AG04449 (cell line): ENCODE data around the gene CRB2.

Experiments used
- CTCF ChIA-PET: fragments of 350-600 bp; formaldehyde crosslinking; extraction: SDS; loops from one replicate; lab custom pipeline; 2021; ENCODE audit warnings: antibody characterized with exemption; lab: Yijun Ruan, JAX
- POLR2A ChIA-PET: fragments of 400-600, 350-600 bp; formaldehyde crosslinking; extraction: SDS; loops from one replicate; lab custom pipeline; 2020; ENCODE audit warnings: antibody characterized with exemption, inconsistent platforms; lab: Yijun Ruan, JAX
- DNase-seq: peaks from one replicate; pipeline ENCODE4 v3.0.0-alpha.2; 2010; ENCODE audit warnings: low read depth, low spot score
- H3K4me3 ChIP-seq: 2 replicates; pipeline ENCODE4 v1.5.1; 2011; ENCODE audit warnings: low read depth, mild to moderate bottlenecking, control low read depth, low read length
- TF ChIP-seq, protein P1 (sequence below): IDR thresholded peaks from one replicate; pipeline ENCODE4 v1.5.1; 2011; ENCODE audit warnings: mild to moderate bottlenecking, moderate library complexity, low read length, control low read depth, inconsistent platforms; ENCODE audit not compliant: insufficient read depth; ENCODE audit errors: missing control alignments

The CRB2 gene

DNA sequence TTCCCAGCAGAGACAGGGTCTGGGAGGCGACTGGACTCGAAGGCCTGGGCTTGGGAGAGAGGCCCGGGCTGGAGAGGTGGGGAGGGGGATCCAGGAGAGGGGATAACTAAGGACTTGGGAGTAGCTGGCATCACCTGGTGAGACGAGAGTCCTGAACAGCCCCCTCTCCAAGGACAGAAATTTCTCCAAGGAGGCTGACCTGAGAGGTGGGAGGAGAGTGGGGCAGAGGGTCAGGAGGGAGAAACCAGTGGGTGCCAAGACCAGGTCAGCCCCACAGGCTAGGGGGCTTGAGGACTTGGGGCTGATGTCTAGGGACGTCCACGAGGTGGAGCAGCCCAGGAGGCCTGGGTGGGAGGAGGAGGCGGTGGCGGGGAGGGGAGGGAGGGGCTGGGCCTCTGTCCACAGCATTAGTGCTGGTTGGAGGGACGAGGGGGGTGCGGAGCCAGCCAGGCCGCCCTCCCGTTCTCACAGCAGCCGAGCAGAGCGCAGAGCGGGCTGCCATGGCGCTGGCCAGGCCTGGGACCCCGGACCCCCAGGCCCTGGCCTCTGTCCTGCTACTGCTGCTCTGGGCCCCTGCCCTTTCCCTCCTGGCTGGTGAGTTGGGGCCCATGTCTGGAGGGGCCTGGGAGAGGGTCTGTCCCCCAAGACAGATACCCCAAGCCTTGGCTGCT, at the start of gene CRB2:
CRB2 (plus strand) TSS at position 437 of the 671 bp plus-strand sequence; CDS start at position 501, 64 bp downstream.
- ChIA-PET CTCF (interaction anchor here (0.7 to 10.5 kb wide), 12 partner anchors 7 to 277 kb away, joined by 3 to 288 read pairs (median 14); no protein-coding TSS in a partner anchor), POLR2A (no interaction called here)
- no peak within 1 kb of the TSS for H3K4me3 ChIP-seq
- DNase-seq: no peak
- TF ChIP-seq, protein P1, sequence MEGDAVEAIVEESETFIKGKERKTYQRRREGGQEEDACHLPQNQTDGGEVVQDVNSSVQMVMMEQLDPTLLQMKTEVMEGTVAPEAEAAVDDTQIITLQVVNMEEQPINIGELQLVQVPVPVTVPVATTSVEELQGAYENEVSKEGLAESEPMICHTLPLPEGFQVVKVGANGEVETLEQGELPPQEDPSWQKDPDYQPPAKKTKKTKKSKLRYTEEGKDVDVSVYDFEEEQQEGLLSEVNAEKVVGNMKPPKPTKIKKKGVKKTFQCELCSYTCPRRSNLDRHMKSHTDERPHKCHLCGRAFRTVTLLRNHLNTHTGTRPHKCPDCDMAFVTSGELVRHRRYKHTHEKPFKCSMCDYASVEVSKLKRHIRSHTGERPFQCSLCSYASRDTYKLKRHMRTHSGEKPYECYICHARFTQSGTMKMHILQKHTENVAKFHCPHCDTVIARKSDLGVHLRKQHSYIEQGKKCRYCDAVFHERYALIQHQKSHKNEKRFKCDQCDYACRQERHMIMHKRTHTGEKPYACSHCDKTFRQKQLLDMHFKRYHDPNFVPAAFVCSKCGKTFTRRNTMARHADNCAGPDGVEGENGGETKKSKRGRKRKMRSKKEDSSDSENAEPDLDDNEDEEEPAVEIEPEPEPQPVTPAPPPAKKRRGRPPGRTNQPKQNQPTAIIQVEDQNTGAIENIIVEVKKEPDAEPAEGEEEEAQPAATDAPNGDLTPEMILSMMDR: no peak

DNA sequence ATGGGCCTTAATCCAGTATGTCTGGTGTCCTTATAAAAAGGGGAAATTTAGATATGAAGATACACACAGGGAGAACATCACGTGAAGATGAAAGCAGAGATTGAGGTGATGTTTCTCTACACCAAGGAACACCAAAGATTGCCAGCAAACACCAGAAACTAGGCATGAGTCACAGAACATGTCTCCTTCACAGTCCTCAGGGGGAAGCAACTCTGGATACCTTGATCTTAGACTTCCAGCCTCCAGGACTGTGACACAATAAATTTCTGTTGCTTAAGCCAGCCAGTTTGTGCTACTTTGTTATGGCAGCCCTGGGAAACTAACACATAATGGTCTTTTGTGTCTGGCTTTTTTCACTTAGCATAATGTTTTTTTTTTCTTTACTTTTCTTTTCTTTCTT, 46.4 kb upstream of the CRB2 start:
- ChIA-PET CTCF (no interaction called here), POLR2A (no interaction called here)
- TF ChIP-seq, protein P1: no peak
- no peak overlapping the region for H3K4me3 ChIP-seq
- DNase-seq: no peak

DNA sequence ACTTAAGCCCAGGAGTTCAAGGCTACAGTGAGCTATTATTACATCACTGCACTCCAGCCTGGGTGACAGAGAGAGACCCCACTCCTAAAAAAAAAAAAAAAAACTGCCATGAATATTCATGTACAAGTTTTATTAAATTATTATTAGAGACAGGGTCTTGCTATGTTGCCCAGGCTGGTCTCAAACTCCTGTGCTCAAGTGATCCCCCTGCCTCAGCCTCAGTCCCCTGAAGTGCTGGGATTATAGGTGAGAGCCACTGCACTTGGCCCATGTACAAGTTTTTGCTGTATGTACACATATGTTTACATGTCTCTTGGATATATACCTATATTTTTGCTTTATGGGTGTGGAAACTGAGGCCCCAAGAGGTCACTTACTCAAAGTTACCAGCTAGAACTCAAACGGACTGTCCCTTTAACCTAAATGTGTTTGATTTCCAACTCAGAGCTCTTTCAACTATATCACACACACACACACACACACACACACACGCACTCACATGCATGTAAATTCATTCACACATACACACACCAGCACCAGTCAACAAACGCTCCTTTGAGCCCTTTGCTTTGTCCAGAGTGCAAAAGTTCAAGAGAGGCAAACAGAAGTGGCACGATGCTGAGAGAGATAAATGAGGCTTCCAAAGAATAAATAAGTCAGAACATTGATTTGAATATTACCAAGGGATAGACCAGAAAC, 45.3 kb upstream of the CRB2 start:
- ChIA-PET POLR2A (no interaction called here), CTCF (interaction anchor here (0.7 kb wide), 1 partner anchor 219 kb away, joined by 3 read pairs; no protein-coding TSS in a partner anchor)
- TF ChIP-seq, protein P1: no peak
- no peak overlapping the region for H3K4me3 ChIP-seq
- DNase-seq: no peak

DNA sequence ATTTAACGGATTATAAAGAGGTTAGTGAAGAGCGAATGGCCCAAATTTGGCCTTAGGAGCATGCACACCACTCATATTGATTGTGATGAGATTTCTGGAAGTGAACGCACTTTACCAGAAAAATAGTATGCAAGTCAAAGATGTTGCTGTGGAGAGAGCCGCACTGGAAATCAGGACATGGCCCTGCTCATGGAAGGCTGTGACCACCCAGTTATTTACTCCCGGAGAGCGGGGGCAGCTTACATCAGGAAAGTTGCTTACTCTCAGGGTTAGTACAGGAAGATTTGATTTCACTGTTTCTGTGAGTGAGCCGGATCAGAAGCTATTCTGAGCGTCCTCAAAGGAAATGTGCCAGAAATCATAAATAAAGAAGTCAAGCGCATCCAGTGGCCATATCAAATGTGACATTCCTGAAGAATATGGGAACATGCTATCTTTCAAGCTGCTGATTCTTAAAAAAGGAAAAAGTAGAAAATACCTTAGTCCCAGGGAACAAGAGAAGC, 44.7 kb upstream of the CRB2 start:
- ChIA-PET CTCF (no interaction called here), POLR2A (no interaction called here)
- TF ChIP-seq, protein P1: no peak
- H3K4me3 ChIP-seq: no peak overlapping the region
- DNase-seq: no peak

DNA sequence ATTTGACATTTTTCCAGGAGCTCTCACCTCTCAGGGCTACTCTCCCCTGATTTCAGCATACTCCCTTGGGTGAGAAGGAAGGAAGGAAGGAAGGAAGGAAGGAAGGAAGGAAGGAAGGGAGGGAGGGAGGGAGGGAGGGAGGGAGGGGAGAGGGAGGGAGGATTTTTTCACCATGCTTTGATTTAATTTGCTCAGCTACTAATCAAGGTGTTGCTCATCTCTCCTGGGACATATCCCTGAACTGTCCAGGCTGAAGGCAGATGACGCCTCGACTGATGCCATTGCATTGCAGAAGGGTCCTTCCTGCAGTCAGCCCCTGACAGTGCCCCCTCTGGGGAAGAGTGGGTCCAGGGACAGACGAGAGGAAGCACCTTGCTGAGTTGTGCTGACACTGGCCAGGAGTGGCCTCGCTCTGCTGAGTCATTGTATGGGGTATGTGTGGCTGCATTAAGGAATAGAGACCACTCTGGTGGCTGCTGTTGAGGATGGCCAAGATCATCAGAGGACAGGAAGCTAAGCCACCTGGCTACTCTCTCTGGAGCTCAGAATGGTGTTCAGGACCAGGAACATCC, 43.6 kb upstream of the CRB2 start:
- POLR2A ChIA-PET: no interaction called here
- TF ChIP-seq, protein P1: no peak
- no peak for DNase-seq
- no peak overlapping the region for H3K4me3 ChIP-seq
- CTCF ChIA-PET: no interaction called here

DNA sequence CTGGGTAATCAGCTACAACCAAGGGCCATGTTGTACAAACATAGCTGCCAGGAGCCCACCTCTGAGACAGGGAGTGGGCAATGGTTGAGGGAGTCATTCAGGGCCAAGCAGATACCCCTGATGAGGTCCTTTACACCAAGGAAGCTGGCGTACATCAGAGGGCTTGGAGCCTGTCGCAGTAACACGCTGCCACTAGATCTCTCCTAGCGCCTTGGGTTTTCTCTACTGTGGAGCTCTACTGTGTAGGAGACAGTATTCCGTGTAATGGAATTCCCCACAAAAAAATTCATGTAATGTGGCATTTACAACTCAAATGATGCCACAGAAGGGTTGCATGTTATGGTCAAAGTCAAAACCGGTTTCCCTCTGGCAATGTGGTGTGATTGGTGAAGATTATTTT, 41.4 kb upstream of the CRB2 start:
- DNase-seq: no peak
- CTCF ChIA-PET: no interaction called here
- H3K4me3 ChIP-seq: no peak overlapping the region
- TF ChIP-seq, protein P1: no peak
- POLR2A ChIA-PET: no interaction called here
